Astrocyte of the spinal cord (primary cell): ENCODE results near the gene INMT.

Experiments
- DNase-seq: peaks from one replicate; pipeline ENCODE4 v3.0.0; 2011; ENCODE audit warnings: low read depth, low spot score
- H3K4me3 ChIP-seq: 2 replicates; pipeline ENCODE4 v1.5.1; 2011; ENCODE audit warnings: low read depth, mild to moderate bottlenecking, low read length, moderate library complexity
- CTCF ChIP-seq: IDR thresholded peaks from 2 replicates; pipeline ENCODE4 v1.5.1; 2012; ENCODE audit warnings: low read depth, mild to moderate bottlenecking, low read length, inconsistent platforms
- in situ Hi-C: cut with HindIII; loops from 2 replicates; pipeline ENCODE4 v1.10.0; 2017; ENCODE audit warnings: low sequenced_read_pairs

INMT gene

DNA sequence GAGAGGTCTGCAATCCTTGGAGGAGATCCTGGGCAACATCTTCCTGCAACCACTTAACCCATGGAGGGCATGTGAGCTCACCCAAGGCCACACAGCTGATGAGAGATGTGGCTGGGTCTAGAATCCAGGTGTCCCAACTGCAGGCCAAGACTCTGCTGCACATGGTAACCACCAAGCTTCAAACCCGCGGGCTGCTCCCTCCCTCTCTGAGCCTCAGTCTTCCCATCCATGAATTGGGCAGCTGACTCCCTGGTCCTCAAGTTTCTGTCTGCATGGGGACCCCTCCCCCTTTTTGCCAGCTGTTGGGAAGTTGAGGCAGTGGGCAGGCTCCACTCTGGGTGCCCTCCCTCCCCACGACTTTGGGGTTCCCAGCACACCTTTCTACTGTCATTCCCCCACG lies 20.9 kb upstream of the INMT start:
- no peak for DNase-seq
- in situ Hi-C loops, result no loop called here
- no peak overlapping the region for H3K4me3 ChIP-seq
- no peak for TF ChIP-seq CTCF

DNA sequence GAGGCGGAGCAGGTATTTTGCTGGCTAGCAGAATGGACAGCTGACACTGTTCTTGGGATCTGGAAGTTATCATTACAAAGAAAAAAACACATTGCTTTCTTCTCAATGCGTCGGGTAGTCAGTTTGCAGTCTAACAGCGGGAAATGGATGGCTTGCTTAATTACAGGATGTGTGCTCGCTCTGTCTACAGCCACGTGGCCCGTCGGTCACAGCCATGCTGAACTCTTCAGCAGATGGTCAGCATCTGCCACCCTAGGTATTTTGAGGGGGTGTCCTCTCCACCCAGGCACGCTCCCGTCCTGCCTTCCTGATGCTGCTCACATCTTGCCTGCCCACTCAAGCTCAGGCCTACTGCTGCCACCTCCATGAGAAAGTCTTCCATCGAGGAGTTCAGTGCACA lies 20.4 kb upstream of the INMT start:
- no peak for DNase-seq
- TF ChIP-seq CTCF, result no peak
- in situ Hi-C loops, result no loop called here
- H3K4me3 ChIP-seq, result no peak overlapping the region

DNA sequence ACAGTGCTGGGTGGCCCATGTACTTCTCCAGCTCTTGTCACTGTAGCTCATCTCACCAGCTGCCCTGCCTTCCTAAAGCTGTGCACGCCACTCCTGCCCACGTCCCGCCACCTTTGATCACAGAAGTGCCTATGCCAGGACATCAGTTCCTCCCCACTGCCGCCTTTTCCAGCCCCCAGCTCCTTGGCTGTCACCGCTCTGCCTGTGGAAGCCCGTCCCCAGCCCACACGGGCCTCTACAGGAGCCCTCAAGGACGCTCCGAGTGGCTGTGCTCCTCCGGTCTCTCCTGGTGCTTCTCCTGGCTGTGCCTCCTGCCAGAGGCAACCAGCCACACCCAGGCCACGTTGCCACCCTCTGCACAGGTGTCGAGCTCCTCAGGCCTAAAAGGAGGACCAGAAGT lies 19.3 kb upstream of the INMT start:
- no peak for DNase-seq
- no peak overlapping the region for H3K4me3 ChIP-seq
- in situ Hi-C loops, result no loop called here
- no peak for TF ChIP-seq CTCF

- no peak for DNase-seq
- no peak overlapping the region for H3K4me3 ChIP-seq
- no peak for TF ChIP-seq CTCF
- in situ Hi-C loops, result no loop called here
Observed at GRCh38 chr7:30733216-30733615, 18.7 kb upstream of the INMT start.

DNA sequence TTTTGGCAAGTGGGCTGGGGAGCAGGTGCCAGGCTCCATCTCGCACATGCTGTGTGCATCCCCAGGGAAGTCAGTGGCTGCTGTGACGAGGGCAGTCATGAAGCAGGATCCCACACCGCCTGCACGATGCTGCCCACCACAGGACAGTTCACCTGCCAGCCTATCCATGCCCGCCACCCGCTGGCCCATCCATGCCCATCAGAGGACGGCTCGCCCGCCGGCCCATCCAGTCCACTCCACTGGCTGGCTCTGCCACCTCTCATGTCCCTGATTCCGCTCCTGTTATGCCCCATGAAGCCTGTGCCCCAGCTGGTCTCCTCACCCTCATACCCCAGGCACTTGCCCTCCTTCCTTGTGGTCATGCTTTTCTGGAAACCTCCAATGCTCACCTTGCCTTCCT lies 18.2 kb upstream of the INMT start:
- no peak for DNase-seq
- in situ Hi-C loops, result no loop called here
- no peak for TF ChIP-seq CTCF
- no peak overlapping the region for H3K4me3 ChIP-seq

GRCh38 chr7:30734497-30734896 lies 17.4 kb upstream of the INMT start:
- DNase-seq, result no peak
- in situ Hi-C loops, result no loop called here
- no peak overlapping the region for H3K4me3 ChIP-seq
- TF ChIP-seq CTCF, result no peak

- no peak overlapping the region for H3K4me3 ChIP-seq
- no peak for DNase-seq
- TF ChIP-seq CTCF, result no peak
- in situ Hi-C loops, result no loop called here
Observed at GRCh38 chr7:30735631-30736030, 16.3 kb upstream of the INMT start.
